ENCODE data around the gene GRIN3B. TPM values are rescaled to one million over a fixed set of nuclear protein-coding genes. Genes with fewer than 3 reads are reported as not detected.

GRIN3B gene
- total RNA-seq, 2 donors from 2014 or later = 0.05 TPM; not detected in 1

DNA sequence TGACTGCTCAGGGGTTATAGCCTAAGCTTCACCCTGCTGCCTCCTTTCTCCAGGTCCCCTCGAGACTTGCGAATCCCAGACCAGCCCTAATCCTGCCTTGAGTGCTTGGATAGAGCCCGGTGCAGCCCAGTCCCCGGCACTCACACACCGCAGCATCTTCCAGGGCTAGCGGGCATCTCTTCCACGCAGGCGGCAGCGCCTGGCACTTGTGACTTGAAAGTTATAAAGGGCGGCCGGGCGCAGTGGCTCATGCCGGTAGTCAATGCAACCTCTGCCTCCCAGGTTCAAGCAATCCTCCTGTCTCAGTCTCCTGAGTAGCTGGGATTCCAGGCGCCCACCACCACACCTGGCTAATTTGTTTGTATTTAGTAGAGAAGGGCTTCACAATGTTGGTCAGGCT lies 14.1 kb upstream of the GRIN3B start:
- no peak for DNase-seq (ENCODE audit: low spot score)
- intact Hi-C loops (cut with DNase I) = loop anchor here in 1 of 2 donors (10.0 kb wide), 1 partner anchor 131 kb away; the partner anchor contains the start of genes CFD and ELANE

- intact Hi-C loops (cut with DNase I) = loop anchor here in 1 of 2 donors (10.0 kb wide), 1 partner anchor 133 kb away; the partner anchor contains the start of genes CFD and ELANE
- no peak for DNase-seq (ENCODE audit: low spot score)
Measured at GRCh38 chr19:988081-988480, 12.1 kb upstream of the GRIN3B start.

GRCh38 chr19:988510-988909 lies 11.7 kb upstream of the GRIN3B start:
- DNase-seq (ENCODE audit: low spot score) = no peak
- intact Hi-C loops (cut with DNase I) = loop anchor here in 1 of 2 donors (10.0 kb wide), 1 partner anchor 134 kb away; the partner anchor contains the start of genes CFD and ELANE

- intact Hi-C loops (cut with DNase I) = loop anchor here (10.0 kb wide), 3 partner anchors 135 to 225 kb away; partner anchors contain the start of genes CFD (in 1 of the 2) and ELANE (in 1 of the 2)
- DNase-seq (ENCODE audit: low spot score) = no peak
Measured at GRCh38 chr19:989381-990081, 10.7 kb upstream of the GRIN3B start.

GRCh38 chr19:990119-990571 lies 10.1 kb upstream of the GRIN3B start:
- intact Hi-C loops (cut with DNase I) = loop anchor here (10.0 kb wide), 2 partner anchors 215 to 225 kb away; no protein-coding TSS in a partner anchor
- no peak for DNase-seq (ENCODE audit: low spot score)

GRCh38 chr19:990746-991145 lies 9.5 kb upstream of the GRIN3B start:
- DNase-seq (ENCODE audit: low spot score) = no peak
- intact Hi-C loops (cut with DNase I) = loop anchor here (10.0 kb wide), 2 partner anchors 216 to 226 kb away; no protein-coding TSS in a partner anchor

GRCh38 chr19:991174-991931 lies 8.9 kb upstream of the GRIN3B start:
- intact Hi-C loops (cut with DNase I) = loop anchor here (10.0 kb wide), 2 partner anchors 217 to 227 kb away; no protein-coding TSS in a partner anchor
- no peak for DNase-seq (ENCODE audit: low spot score)

GRCh38 chr19:991932-992669 lies 8.1 kb upstream of the GRIN3B start:
- DNase-seq (ENCODE audit: low spot score) = no peak
- intact Hi-C loops (cut with DNase I) = loop anchor here (10.0 kb wide), 2 partner anchors 217 to 227 kb away; no protein-coding TSS in a partner anchor

- DNase-seq (ENCODE audit: low spot score) = no peak
- intact Hi-C loops (cut with DNase I) = loop anchor here (10.0 kb wide), 2 partner anchors 218 to 228 kb away; no protein-coding TSS in a partner anchor
Measured at GRCh38 chr19:992670-993055, 7.6 kb upstream of the GRIN3B start.

DNA sequence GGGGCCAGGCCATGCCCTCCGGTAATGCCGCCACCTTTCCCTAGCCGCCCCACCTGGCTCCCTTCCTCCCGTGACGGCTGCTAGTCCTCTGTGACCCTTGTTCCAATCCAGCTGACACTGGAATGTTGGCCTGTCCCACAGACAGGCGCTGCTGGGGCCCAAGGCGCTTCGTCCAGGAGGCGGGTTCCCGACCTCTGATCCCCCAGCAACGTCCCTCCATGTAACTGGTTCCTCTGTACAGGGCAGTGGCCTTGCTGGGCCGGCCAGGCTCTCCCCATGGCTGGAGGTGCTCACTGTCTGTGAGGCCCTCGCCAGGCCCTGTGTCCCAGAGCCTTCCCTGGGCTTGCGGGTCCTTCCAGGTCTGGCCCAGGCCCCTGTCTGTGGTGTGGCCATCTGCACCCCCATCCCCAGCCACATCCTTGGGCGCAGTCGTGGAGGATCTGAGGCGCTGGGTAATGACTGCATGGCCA lies 6.8 kb upstream of the GRIN3B start:
- intact Hi-C loops (cut with DNase I) = loop anchor here (10.0 kb wide), 2 partner anchors 219 to 229 kb away; no protein-coding TSS in a partner anchor
- no peak for DNase-seq (ENCODE audit: low spot score)

DNA sequence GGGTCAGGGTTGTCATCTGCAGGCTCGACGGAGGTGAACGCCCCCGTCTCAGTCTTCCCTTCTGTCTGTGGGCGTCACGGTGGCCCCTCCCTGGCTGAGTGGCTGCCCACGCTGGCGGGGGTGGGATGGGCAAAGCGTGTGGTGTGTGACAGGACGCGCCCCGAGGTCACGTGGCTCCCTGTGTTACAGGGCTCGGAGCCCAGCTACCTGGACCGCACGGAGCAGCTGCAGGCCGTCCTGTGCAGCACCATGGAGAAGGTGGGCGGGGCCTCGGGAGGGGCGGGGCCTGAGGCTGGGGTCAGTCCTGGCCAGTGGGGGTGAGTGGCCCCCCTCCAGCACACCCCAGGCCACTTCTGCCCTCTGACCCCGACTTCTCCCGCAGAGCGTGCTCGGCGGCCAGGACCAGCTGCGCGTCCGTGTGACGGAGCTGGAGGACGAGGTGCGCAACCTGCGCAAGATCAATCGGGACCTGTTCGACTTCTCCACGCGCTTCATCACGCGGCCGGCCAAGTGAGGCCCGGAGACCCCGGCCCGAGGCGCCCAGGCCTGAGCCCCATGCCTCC lies 6.3 kb upstream of the GRIN3B start:
- intact Hi-C loops (cut with DNase I) = loop anchor here (10.0 kb wide), 2 partner anchors 219 to 229 kb away; no protein-coding TSS in a partner anchor
- DNase-seq (ENCODE audit: low spot score) = no peak

DNA sequence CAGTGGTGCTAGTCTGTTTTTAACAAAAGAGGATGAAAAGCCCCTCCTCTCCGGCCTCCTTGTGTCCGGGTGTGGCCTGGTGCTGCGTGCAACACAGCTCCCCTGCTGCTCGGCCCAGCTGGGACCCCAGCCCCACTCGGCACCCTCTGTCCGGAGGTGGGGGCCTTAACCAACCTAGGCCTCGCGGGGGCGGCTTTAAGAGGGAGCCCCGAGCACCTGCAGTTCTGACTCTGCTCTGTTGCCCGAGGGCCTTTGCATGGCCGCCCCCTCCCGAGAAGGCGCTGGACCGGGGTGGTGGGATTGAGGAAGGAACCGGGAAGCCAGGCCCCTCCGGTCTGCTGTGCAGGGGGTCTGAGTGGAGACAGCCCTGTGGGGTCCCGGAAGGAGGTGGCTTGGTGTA lies 5.7 kb upstream of the GRIN3B start:
- no peak for DNase-seq (ENCODE audit: low spot score)
- intact Hi-C loops (cut with DNase I) = loop anchor here (10.0 kb wide), 2 partner anchors 220 to 230 kb away; no protein-coding TSS in a partner anchor

DNA sequence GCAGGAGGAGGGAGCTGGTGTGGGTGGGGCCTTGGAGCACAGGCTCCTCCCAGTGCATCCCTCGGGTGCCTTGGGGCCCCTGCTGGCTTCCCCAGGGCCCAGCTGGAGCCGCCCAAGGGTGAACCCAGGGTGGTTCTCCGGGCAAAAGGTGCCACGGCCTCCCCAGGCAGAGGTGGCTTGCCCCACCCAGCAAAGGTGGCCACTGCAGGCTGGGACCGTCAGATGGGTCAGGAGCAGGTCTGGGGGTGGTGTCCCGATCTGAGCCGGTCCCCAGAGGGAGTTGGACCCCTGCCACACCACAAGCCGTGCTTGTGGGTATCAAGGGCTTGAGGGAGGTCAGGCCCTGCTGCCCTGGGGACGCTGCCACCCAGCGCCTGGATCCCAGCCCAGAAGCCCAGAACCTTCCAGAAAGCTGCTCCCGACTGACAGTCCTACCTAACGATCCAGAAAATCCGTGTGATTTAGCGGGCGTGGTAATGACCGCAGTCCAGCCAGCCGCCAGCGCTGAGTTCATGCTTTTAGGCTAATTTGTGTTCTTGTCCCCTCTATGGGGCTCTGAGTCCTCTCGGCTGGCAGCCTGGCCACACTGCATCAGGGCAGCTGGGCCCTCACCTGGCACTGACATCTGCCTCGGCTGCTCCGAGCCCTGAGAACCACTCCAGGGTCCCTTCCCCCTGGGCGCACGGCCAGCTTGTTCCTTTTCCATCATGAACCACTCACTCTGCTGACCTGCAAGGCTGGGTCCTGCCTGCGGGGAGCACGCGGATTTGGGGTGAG lies 5.0 kb upstream of the GRIN3B start:
- intact Hi-C loops (cut with DNase I) = loop anchor here (10.0 kb wide), 2 partner anchors 220 to 230 kb away; no protein-coding TSS in a partner anchor
- no peak for DNase-seq (ENCODE audit: low spot score)

DNA sequence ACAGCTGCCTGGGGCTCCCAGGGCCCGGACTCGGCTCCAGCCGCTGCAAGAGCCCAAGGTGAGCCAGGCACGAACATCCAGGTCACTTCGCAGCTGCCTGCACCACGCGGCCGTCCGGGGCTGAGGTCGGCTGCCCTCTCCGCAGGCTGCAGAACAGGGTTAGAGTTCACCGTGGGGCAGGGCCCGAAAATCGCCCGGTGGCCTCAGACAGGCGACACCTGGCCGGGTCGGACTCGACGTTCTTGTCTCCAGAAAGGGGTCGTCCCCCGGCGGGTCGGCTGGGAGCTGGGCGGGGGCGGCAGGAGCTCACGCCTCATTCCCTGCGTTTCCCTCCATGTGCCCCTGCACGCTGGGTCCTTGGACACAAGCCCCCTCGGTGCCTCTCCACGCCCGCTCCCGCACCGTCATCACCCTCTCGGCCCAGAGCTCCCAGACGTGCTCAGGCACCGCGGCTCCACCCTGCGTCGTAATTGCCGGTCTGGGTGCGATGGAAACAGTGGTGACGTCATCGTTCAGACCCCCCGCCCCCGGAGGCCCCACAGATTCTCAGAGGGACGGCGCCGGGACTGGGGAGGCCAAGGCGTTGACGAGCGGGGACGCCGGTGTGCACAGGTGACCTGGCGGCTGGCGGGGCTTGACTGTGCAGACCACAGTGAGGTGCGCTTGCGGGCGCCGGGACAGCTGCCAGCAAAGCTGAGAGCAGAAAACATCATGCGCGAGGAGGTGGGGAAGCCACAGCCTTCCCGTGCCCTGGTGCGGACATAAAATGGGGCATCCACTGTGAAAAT lies 4.0 kb upstream of the GRIN3B start:
- intact Hi-C loops (cut with DNase I) = loop anchor here (10.0 kb wide), 2 partner anchors 221 to 231 kb away; no protein-coding TSS in a partner anchor
- DNase-seq (ENCODE audit: low spot score) = no peak

GRCh38 chr19:998064-998463 lies 2.2 kb upstream of the GRIN3B start:
- intact Hi-C loops (cut with DNase I) = loop anchor here (10.0 kb wide), 2 partner anchors 223 to 233 kb away; no protein-coding TSS in a partner anchor
- no peak for DNase-seq (ENCODE audit: low spot score)

GRCh38 chr19:999379-999719 lies 870 bp upstream of the GRIN3B start:
- intact Hi-C loops (cut with DNase I) = loop anchor here (10.0 kb wide), 2 partner anchors 225 to 235 kb away; no protein-coding TSS in a partner anchor
- no peak for DNase-seq (ENCODE audit: low spot score)

All from posterior vena cava (tissue), 2 donors.